Activated T-cell treated with anti-CD3 and anti-CD28 coated beads for 4 hours (primary cell): ENCODE measurements around the gene CD1B.
"Not testable (repeated sequence)": the region's sequence is repeated elsewhere in the genome, so short reads cannot be mapped to it uniquely, and the experiment has no call there.

Experiments
- DNase-seq: peaks from one replicate; pipeline ENCODE4 v3.0.0-alpha.2; 2020

CD1B gene

GRCh38 chr1:158327481-158327880, 3.9 kb downstream of the CD1B start:
- no peak for DNase-seq

GRCh38 chr1:158324395-158324794, 6.9 kb downstream of the CD1B start:
- no peak for DNase-seq

GRCh38 chr1:158323866-158324265, 7.5 kb downstream of the CD1B start:
- DNase-seq = no peak

GRCh38 chr1:158311066-158311465, 20.3 kb downstream of the CD1B start:
- DNase-seq = no peak

- no peak for DNase-seq
These were observed 20.7 kb downstream of the CD1B start for GRCh38 chr1:158310623-158311022.

- DNase-seq = no peak
These were observed 35.5 kb downstream of the CD1B start for GRCh38 chr1:158295791-158296190.

- no peak for DNase-seq
These were observed 40.9 kb downstream of the CD1B start for GRCh38 chr1:158290321-158290844.

GRCh38 chr1:158289811-158290210, 41.5 kb downstream of the CD1B start, which contains the start of gene CD1C:
Gene CD1C (plus strand): TSS chr1:158289923. CDS start chr1:158290065, 142 bp downstream.
- no peak for DNase-seq

GRCh38 chr1:158286941-158287346, 44.4 kb downstream of the CD1B start:
- no peak for DNase-seq

- DNase-seq = no peak
These were observed 44.8 kb downstream of the CD1B start for GRCh38 chr1:158286487-158286886.

- no peak for DNase-seq
These were observed 45.5 kb downstream of the CD1B start for GRCh38 chr1:158285756-158286241.

GRCh38 chr1:158283965-158284364, 47.4 kb downstream of the CD1B start:
- no peak for DNase-seq

- not testable (repeated sequence) for DNase-seq
These were observed 48.9 kb downstream of the CD1B start for GRCh38 chr1:158282421-158282820.
